AG10803 (cell line): ENCODE data around the gene CDK8.

Source experiments
- DNase-seq: peaks from one replicate; pipeline ENCODE4 v3.0.0; 2010; ENCODE audit warnings: low read depth
- H3K4me3 ChIP-seq: 2 replicates; pipeline ENCODE4 v1.5.1; 2011; ENCODE audit warnings: mild to moderate bottlenecking, low read length, control low read depth
- TF ChIP-seq, protein P1 (sequence below): conservative IDR thresholded peaks from 2 replicates; pipeline ENCODE4 v1.5.1; 2011; ENCODE audit warnings: mild to moderate bottlenecking, low read length, control low read depth, inconsistent platforms

The CDK8 gene

DNA sequence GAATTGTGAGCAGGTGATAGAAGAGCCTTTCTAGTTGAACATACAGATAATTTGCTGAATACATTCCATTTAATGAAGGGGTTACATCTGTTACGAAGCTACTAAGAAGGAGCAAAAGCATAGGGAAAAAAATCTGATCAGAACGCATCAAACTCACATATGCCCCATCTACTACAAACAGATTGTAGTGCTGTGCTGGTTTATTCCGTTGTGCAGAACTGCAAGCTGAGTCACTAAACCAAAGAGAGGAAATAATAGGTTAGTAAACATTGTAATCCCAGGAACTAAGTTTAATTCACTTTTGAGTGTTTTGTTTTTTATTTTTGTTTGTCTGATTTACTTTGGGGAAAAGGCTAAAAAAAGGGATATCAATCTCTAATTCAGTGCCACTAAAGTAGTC, 136.3 kb downstream of the CDK8 start:
- no peak for DNase-seq
- H3K4me3 ChIP-seq = no peak overlapping the region
- TF ChIP-seq, protein P1, sequence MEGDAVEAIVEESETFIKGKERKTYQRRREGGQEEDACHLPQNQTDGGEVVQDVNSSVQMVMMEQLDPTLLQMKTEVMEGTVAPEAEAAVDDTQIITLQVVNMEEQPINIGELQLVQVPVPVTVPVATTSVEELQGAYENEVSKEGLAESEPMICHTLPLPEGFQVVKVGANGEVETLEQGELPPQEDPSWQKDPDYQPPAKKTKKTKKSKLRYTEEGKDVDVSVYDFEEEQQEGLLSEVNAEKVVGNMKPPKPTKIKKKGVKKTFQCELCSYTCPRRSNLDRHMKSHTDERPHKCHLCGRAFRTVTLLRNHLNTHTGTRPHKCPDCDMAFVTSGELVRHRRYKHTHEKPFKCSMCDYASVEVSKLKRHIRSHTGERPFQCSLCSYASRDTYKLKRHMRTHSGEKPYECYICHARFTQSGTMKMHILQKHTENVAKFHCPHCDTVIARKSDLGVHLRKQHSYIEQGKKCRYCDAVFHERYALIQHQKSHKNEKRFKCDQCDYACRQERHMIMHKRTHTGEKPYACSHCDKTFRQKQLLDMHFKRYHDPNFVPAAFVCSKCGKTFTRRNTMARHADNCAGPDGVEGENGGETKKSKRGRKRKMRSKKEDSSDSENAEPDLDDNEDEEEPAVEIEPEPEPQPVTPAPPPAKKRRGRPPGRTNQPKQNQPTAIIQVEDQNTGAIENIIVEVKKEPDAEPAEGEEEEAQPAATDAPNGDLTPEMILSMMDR = no peak

DNA sequence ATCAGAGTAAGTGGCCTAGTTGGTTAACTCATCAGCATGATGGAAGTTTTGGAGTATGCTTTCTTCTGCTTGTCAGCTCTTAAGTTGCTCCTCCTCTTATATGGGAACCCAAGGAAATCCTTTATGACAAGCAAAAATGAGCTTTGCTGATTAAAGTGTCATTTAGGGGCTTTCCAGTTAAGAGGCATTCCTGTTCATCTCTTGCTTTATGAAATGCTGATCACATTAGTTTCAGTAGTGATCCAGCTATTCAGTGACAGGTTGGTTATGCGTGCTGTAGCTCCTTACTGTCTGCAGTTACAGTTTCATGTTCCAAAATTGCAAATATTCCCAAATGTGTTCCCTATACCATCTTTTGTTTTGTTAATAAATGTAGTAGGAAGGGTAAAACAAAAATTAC, 146.6 kb downstream of the CDK8 start:
- H3K4me3 ChIP-seq = no peak overlapping the region
- TF ChIP-seq, protein P1 = no peak
- DNase-seq = no peak

DNA sequence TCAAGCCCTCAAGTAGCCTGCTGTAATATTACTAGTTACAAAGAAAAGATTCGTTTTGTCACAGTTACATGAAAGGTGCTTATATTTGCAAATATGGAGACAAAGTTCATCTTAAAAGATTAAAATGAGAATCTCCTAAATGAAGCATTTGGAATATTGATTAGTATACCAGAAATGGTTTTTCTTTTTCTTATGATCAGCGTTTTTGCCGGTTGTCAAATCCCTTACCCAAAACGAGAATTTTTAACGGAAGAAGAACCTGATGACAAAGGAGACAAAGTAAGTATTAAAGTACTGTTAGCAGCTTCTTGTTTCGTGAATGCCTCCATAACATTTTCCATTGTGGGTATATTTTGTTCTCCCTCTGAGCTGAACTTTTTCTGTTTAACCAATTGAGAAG, 147.1 kb downstream of the CDK8 start:
- no peak for DNase-seq
- no peak overlapping the region for H3K4me3 ChIP-seq
- TF ChIP-seq, protein P1 = no peak

DNA sequence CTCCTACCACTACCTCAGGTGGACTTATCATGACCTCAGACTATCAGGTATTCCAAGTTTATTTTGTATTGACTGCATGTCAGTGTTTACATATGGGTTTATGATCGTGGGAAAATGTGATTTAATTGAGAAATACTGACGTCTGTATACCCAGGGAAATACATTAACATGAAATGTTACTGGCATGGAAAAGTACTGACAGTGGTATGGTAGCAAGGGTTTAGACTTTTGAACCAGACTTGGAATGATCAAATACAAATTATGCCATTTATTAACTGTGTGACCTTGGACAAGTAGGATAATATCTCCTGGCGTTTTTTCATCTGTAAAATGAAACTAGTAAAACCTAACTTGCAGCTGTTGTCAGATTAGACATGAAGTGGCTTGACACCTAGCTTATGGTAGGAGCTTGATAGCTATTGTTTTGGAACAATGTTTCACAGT, 147.7 kb downstream of the CDK8 start:
- no peak overlapping the region for H3K4me3 ChIP-seq
- TF ChIP-seq, protein P1 = no peak
- no peak for DNase-seq

DNA sequence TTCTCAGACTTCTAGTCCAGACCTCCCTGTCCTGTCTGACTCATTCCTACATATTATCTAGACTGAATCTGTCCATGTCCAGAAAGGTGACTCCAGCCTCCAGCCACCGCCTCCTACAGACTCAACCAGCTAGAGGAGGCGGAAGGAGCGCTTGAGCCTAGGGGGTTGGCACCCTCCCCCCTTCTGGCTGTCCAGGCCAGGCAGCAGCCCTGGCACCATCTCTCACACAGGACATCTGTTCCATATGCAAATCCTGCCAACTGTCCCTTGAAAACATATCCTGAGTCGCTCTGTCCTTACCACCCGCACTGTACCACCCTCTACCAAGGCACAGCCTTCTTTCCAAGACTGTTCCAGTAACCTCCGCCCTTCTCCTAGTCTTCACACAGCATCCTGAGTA, 152.9 kb downstream of the CDK8 start:
- TF ChIP-seq, protein P1 = no peak
- H3K4me3 ChIP-seq = no peak overlapping the region
- DNase-seq = no peak

DNA sequence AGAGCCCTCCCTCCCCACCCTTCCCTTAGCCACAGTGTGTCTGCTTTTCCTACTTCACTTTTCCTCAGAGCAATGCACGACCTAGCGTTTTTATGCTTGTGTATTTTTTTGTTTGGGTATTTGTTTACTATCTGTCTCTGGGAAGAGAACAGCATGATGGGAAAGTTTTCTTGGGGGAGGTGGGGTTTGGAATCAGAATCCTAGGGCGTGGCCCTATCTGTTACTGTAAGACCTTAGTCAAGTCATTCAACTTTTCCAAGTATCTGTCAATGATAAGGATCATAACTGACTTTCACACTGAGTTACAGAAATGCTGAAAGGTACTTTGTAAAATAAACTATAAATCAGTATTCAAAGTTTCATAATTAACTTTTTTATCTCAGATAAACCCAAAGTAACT, 157.3 kb downstream of the CDK8 start:
- TF ChIP-seq, protein P1 = no peak
- no peak overlapping the region for H3K4me3 ChIP-seq
- DNase-seq = no peak

DNA sequence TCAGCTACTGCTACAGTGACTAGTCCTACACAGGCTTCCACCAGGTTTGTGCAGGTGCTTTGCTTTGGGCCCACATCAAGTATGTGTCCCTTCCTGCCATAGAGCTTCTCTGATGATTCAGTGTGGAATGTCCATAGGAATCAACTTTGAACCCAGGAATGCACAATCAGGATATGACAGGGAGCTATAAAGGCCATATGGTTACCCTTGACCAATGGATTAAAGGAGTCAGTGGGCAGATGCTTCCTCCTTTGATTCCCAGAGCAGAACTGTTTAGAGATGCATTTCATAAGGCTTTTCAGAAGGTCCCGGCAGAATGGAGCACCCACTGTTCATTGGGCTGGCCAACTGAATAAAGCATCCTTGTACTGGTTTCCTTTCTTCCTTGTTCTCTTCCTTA, 158.3 kb downstream of the CDK8 start:
- H3K4me3 ChIP-seq = no peak overlapping the region
- DNase-seq = no peak
- TF ChIP-seq, protein P1 = no peak
